ENCODE measurements around the gene HOXD3. TPM values are rescaled to one million over a fixed set of nuclear protein-coding genes. Genes with fewer than 3 reads are reported as not detected.

HOXD3 gene
- total RNA-seq: not detected
- long read RNA-seq: 0 reads

- no peak within 1 kb of the TSS for H3K27ac ChIP-seq (replicated peaks)
Measured at GRCh38 chr2:176156807-176157498, at the start of gene HOXD3. HOXD3 (plus strand) TSS chr2:176157307; CDS start chr2:176169115, 11,808 bp downstream.

GRCh38 chr2:176107731-176108181 is 49.4 kb upstream of the HOXD3 start:
- intact Hi-C loops (cut with micrococcal nuclease): no loop called here
- TF ChIP-seq, protein P1, sequence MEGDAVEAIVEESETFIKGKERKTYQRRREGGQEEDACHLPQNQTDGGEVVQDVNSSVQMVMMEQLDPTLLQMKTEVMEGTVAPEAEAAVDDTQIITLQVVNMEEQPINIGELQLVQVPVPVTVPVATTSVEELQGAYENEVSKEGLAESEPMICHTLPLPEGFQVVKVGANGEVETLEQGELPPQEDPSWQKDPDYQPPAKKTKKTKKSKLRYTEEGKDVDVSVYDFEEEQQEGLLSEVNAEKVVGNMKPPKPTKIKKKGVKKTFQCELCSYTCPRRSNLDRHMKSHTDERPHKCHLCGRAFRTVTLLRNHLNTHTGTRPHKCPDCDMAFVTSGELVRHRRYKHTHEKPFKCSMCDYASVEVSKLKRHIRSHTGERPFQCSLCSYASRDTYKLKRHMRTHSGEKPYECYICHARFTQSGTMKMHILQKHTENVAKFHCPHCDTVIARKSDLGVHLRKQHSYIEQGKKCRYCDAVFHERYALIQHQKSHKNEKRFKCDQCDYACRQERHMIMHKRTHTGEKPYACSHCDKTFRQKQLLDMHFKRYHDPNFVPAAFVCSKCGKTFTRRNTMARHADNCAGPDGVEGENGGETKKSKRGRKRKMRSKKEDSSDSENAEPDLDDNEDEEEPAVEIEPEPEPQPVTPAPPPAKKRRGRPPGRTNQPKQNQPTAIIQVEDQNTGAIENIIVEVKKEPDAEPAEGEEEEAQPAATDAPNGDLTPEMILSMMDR (IDR thresholded peaks at IDR 0.05; ENCODE audit: borderline replicate concordance): no peak
- no peak overlapping the region for H3K4me3 ChIP-seq

More at GRCh38 chr2:176156807-176157498, at the start of gene HOXD3:
- intact Hi-C loops (cut with micrococcal nuclease): no loop called here
- peak within 1 kb of the TSS; percentile 36 for H3K4me3 ChIP-seq
- no peaks in the 10 kb centered on the region for H3K9me3 ChIP-seq (replicated peaks)
- DNase-seq: no peak
- peaks cover 44% of the 10 kb centered on the region for H3K4me1 ChIP-seq
- no peaks in the 10 kb centered on the region for H3K36me3 ChIP-seq
- peaks cover 100% of the 10 kb centered on the region for H3K27me3 ChIP-seq (ENCODE audit: low read depth)
- TF ChIP-seq, protein P1 (IDR thresholded peaks at IDR 0.05; ENCODE audit: borderline replicate concordance): no peak

DNA sequence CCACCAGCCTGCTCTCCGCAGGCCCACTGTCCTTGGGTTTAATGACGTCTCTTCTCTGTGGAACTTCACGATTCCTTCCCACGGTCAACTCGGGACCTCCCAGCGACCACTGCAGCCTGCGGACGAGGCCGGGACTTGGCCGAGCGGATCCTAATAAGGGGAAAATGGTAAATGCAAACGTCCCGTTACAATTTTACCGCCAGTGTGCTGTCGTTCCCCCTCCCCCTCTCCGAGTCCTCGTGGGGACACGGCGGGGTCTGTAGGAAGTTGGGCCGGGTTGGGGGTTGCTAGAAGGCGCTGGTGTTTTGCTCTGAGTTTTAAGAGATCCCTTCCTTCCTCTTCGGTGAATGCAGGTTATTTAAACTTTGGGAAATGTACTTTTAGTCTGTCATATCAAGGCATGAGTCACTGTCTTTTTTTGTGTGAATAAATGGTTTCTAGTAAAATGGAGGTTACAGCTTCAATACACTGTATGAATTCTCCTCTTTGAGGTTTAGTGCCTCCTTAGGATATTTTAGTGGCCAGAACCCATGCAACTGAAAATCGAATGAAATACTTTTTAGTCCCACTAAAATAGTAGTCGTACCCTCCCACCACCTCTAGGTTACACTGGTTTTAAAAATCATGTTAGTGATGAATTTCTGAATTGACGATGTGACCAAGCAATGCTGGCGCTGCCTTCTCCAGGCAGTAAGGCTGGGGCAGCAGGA is 47.8 kb upstream of the HOXD3 start:
- DNase-seq: no peak
- Histone ChIP-seq H3K27me3 (ENCODE audit: low read depth) (peaks cover 99% of the 10 kb centered on the region), H3K36me3 (no peaks in the 10 kb centered on the region), H3K27ac (replicated peaks) (no peak overlapping the region), H3K4me1 (peaks cover 37% of the 10 kb centered on the region), H3K4me3 (no peak overlapping the region), H3K9me3 (replicated peaks) (no peaks in the 10 kb centered on the region)
- intact Hi-C loops (cut with micrococcal nuclease): no loop called here
- TF ChIP-seq, protein P1 (IDR thresholded peaks at IDR 0.05; ENCODE audit: borderline replicate concordance): no peak

More at GRCh38 chr2:176107731-176108181, 49.4 kb upstream of the HOXD3 start:
- Histone ChIP-seq H3K36me3 (no peaks in the 10 kb centered on the region), H3K4me1 (peaks cover 44% of the 10 kb centered on the region), H3K27me3 (ENCODE audit: low read depth) (peaks cover 99% of the 10 kb centered on the region), H3K27ac (replicated peaks) (no peak overlapping the region), H3K9me3 (replicated peaks) (no peaks in the 10 kb centered on the region)
- no peak for DNase-seq

DNA sequence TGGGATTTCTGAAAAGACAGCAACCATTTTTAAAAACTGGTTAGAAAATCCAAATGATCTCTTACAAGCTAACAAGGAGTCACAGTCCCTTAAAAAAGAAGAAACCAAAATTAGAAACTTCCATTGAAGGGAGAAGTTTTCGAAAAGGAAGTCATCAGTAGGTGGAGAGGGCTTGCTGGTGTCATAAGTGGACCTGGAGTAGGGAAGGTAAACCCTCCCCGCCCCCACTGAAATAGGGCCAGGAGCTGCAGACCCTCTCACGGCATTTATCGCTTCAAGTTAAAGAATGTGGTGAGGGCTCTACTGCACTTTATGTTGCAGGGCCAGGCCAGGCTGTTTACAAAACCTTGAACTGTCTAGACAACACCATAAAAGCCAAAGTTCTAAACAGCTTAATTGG is 47.2 kb upstream of the HOXD3 start:
- TF ChIP-seq, protein P1 (IDR thresholded peaks at IDR 0.05; ENCODE audit: borderline replicate concordance): no peak
- Histone ChIP-seq H3K36me3 (no peaks in the 10 kb centered on the region), H3K4me1 (peaks cover 31% of the 10 kb centered on the region), H3K9me3 (replicated peaks) (no peaks in the 10 kb centered on the region), H3K27ac (replicated peaks) (no peak overlapping the region), H3K27me3 (ENCODE audit: low read depth) (peaks cover 99% of the 10 kb centered on the region), H3K4me3 (no peak overlapping the region)
- DNase-seq: no peak
- intact Hi-C loops (cut with micrococcal nuclease): no loop called here

- TF ChIP-seq, protein P1 (IDR thresholded peaks at IDR 0.05; ENCODE audit: borderline replicate concordance): no peak
Measured at GRCh38 chr2:176110415-176111308, 46.4 kb upstream of the HOXD3 start.

More at GRCh38 chr2:176110415-176111308, 46.4 kb upstream of the HOXD3 start:
- peaks cover 29% of the 10 kb centered on the region for H3K4me1 ChIP-seq
- peaks cover 99% of the 10 kb centered on the region for H3K27me3 ChIP-seq (ENCODE audit: low read depth)
- H3K9me3 ChIP-seq (replicated peaks): no peaks in the 10 kb centered on the region
- H3K4me3 ChIP-seq: no peak overlapping the region
- DNase-seq: no peak
- no peaks in the 10 kb centered on the region for H3K36me3 ChIP-seq
- intact Hi-C loops (cut with micrococcal nuclease): no loop called here
- H3K27ac ChIP-seq (replicated peaks): no peak overlapping the region

Measured in left ventricle myocardium inferior (tissue), 1 donor.